ENCODE data around the gene KIFBP.
"Not testable (repeated sequence)": the region's sequence is repeated elsewhere in the genome, so short reads cannot be mapped to it uniquely, and the experiment has no call there.

GRCh38 chr10:68940917-68941316 is 47.7 kb upstream of the KIFBP start:
- not testable (repeated sequence) for TF ChIP-seq GTF2F1 (IDR thresholded peaks at IDR 0.05; ENCODE audit: low read depth, low read length); POLR2A (conservative IDR thresholded peaks at IDR 0.05); MYBL2 (IDR thresholded peaks at IDR 0.05; ENCODE audit: low read depth); MYBL2 (CRISPR knock-in tag; IDR thresholded peaks at IDR 0.05; ENCODE audit: borderline replicate concordance); ZNF324 (CRISPR knock-in tag; IDR thresholded peaks at IDR 0.05); MAX (CRISPR knock-in tag; IDR thresholded peaks at IDR 0.05); CREB1 (IDR thresholded peaks at IDR 0.05); CREB1 (CRISPR knock-in tag; IDR thresholded peaks at IDR 0.05); EP300 (IDR thresholded peaks at IDR 0.05; ENCODE audit: low read length); CSDE1 (IDR thresholded peaks at IDR 0.05); NFE2 (IDR thresholded peaks at IDR 0.05; ENCODE audit: low read depth)
- TF ChIP-seq, protein P1, sequence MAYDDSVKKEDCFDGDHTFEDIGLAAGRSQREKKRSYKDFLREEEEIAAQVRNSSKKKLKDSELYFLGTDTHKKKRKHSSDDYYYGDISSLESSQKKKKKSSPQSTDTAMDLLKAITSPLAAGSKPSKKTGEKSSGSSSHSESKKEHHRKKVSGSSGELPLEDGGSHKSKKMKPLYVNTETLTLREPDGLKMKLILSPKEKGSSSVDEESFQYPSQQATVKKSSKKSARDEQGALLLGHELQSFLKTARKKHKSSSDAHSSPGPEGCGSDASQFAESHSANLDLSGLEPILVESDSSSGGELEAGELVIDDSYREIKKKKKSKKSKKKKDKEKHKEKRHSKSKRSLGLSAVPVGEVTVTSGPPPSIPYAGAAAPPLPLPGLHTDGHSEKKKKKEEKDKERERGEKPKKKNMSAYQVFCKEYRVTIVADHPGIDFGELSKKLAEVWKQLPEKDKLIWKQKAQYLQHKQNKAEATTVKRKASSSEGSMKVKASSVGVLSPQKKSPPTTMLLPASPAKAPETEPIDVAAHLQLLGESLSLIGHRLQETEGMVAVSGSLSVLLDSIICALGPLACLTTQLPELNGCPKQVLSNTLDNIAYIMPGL (CRISPR knock-in tag; IDR thresholded peaks at IDR 0.05): not testable (repeated sequence)

Measured in K562 (cell line).